Spleen (tissue), 7 donors: ENCODE data around the gene U2AF1L4.

Source experiments
- CTCF ChIP-seq, 11 experiments: fragments of 200-600 bp in 7 of 11; fragments of 450-650 bp in 4 of 11; sonication (generic) in 4 of 11; IDR thresholded peaks in 8 of 11; conservative IDR thresholded peaks in 3 of 11; 1 replicate in 7 of 11; 2 replicates in 4 of 11; pipeline versions ENCODE4 v1.4.0 to v1.8.0; 2016 to 2021; ENCODE audit warnings: antibody characterized with exemption in 11 of 11, inconsistent platforms in 4 of 11, mild to moderate bottlenecking in 1 of 11
- POLR2A ChIP-seq, 3 donors: fragments of 450-650 bp; IDR thresholded peaks; one replicate each; pipeline ENCODE4 v1.5.1; 2017; ENCODE audit warnings: antibody characterized with exemption in 3 of 3, mild to moderate bottlenecking in 1 of 3
- POLR2AphosphoS5 ChIP-seq, 3 donors: sonication (generic); formaldehyde crosslinking; IDR thresholded peaks; one replicate each; pipeline ENCODE4 v1.5.1; 2017; ENCODE audit warnings: antibody characterized with exemption in 3 of 3
- donor health status: DM: no; HTN: no; CAD: no; lungs with moderate emphysema.
- donor health status: DM: no; HTN: no; CAD: no.
- donor health status: DM: no; HTN: no; CAD: no.

- TF ChIP-seq POLR2AphosphoS5 (IDR thresholded peaks at IDR 0.05), result peak in 1 of 3 donors; percentile 51
- TF ChIP-seq CTCF (IDR thresholded peaks at IDR 0.05 in 8 of 11, conservative IDR thresholded peaks at IDR 0.05 in 3 of 11), result no peak
- no peak for TF ChIP-seq POLR2A (IDR thresholded peaks at IDR 0.05)
These were observed 20.7 kb downstream of the U2AF1L4 start for GRCh38 chr19:35724560-35724959.
